WTC11 (cell line): Measurements from ENCODE around the gene APOA1. TPM values are rescaled to one million over a fixed set of nuclear protein-coding genes. Genes with fewer than 3 reads are reported as not detected.
A peak's percentile ranks its signal among the peaks of the same experiment; 100 is the strongest.

Experiments
- ATAC-seq: fragments of 200-7000 bp; cut with Tn5 transposase; 2 replicates; pipeline ENCODE4 v1.10.0; 2021; ENCODE audit warnings: mild to moderate bottlenecking, moderate library complexity
- CTCF ChIA-PET: fragments of 300-600 bp; sonication (Branson Sonifier 250); formaldehyde crosslinking; loops from one replicate; lab custom pipeline; 2021; ENCODE audit warnings: antibody characterized with exemption; lab: Charles Lee
- POLR2A ChIA-PET: fragments of 350-600 bp; sonication (Branson Sonifier 250); formaldehyde crosslinking; loops from one replicate; lab custom pipeline; 2021; ENCODE audit warnings: antibody characterized with exemption; lab: Charles Lee
- DNase-seq: peaks from one replicate; pipeline ENCODE4 v3.0.0; 2021; ENCODE audit warnings: low spot score
- H3K27ac Mint-ChIP-seq: 2 replicates; pipeline ENCODE4 v1.8.0; 2021; ENCODE audit warnings: mixed read lengths
- H3K27me3 Mint-ChIP-seq: 2 replicates; pipeline ENCODE4 v1.8.0; 2021; ENCODE audit warnings: low read depth, mild to moderate bottlenecking, moderate library complexity, mixed read lengths
- H3K36me3 Mint-ChIP-seq: 2 replicates; pipeline ENCODE4 v1.8.0; 2021; ENCODE audit warnings: mixed read lengths
- H3K4me1 Mint-ChIP-seq: 2 replicates; pipeline ENCODE4 v1.8.0; 2022; ENCODE audit warnings: mixed read lengths
- H3K4me3 Mint-ChIP-seq: 2 replicates; pipeline ENCODE4 v1.8.0; 2021; ENCODE audit warnings: mild to moderate bottlenecking, moderate library complexity, mixed read lengths
- H3K9me3 Mint-ChIP-seq: 2 replicates; pipeline ENCODE4 v1.8.0; 2021; ENCODE audit warnings: mixed read lengths
- ATF3 ChIP-seq: sonication (generic); formaldehyde crosslinking; conservative IDR thresholded peaks from 2 replicates; pipeline ENCODE4 v1.8.1; 2022; ENCODE audit warnings: mild to moderate bottlenecking, missing genetic modification reagents
- CDX4 ChIP-seq: fragments of 250-450 bp; sonication (Bioruptor Pico); IDR thresholded peaks from 2 replicates; pipeline ENCODE4 v1.9.0; 2021; ENCODE audit warnings: moderate library complexity, mild to moderate bottlenecking, inconsistent platforms, borderline replicate concordance
- ESRRA ChIP-seq: sonication (generic); formaldehyde crosslinking; IDR thresholded peaks from 2 replicates; pipeline ENCODE4 v1.8.1; 2022; ENCODE audit warnings: mild to moderate bottlenecking, missing genetic modification reagents, borderline replicate concordance
- ETV6 ChIP-seq: sonication (generic); formaldehyde crosslinking; IDR thresholded peaks from 2 replicates; pipeline ENCODE4 v1.8.1; 2022; ENCODE audit warnings: mild to moderate bottlenecking, missing genetic modification reagents
- FOXJ3 ChIP-seq: sonication (generic); formaldehyde crosslinking; IDR thresholded peaks from 2 replicates; pipeline ENCODE4 v1.9.0; 2021; ENCODE audit warnings: missing genetic modification reagents, mild to moderate bottlenecking, borderline replicate concordance
- HMGXB4 ChIP-seq: sonication (generic); formaldehyde crosslinking; IDR thresholded peaks from 2 replicates; pipeline ENCODE4 v1.8.1; 2023; ENCODE audit warnings: mild to moderate bottlenecking, moderate library complexity, missing genetic modification reagents
- MLX ChIP-seq: sonication (generic); formaldehyde crosslinking; IDR thresholded peaks from 2 replicates; pipeline ENCODE4 v1.8.1; 2023; ENCODE audit warnings: mild to moderate bottlenecking, missing genetic modification reagents, moderate library complexity
- NFE2L1 ChIP-seq: sonication (generic); formaldehyde crosslinking; IDR thresholded peaks from 2 replicates; pipeline ENCODE4 v1.8.1; 2023; ENCODE audit warnings: missing genetic modification reagents
- NR1H2 ChIP-seq: sonication (generic); formaldehyde crosslinking; IDR thresholded peaks from 2 replicates; pipeline ENCODE4 v1.9.0; 2021; ENCODE audit warnings: mild to moderate bottlenecking, moderate library complexity, missing genetic modification reagents
- SMAD3 ChIP-seq: sonication (generic); formaldehyde crosslinking; IDR thresholded peaks from 2 replicates; pipeline ENCODE4 v1.8.0; 2022; ENCODE audit warnings: missing genetic modification reagents, mild to moderate bottlenecking, borderline replicate concordance
- SMAD4 ChIP-seq: sonication (generic); formaldehyde crosslinking; IDR thresholded peaks from 2 replicates; pipeline ENCODE4 v1.8.0; 2022; ENCODE audit warnings: mild to moderate bottlenecking, missing genetic modification reagents
- TP53 ChIP-seq: sonication (generic); formaldehyde crosslinking; IDR thresholded peaks from 2 replicates; pipeline ENCODE4 v1.8.1; 2023; ENCODE audit warnings: mild to moderate bottlenecking, missing genetic modification reagents
- ZBTB43 ChIP-seq: sonication (generic); formaldehyde crosslinking; IDR thresholded peaks from 2 replicates; pipeline ENCODE4 v1.8.1; 2023; ENCODE audit warnings: mild to moderate bottlenecking, missing genetic modification reagents
- ZMAT4 ChIP-seq: fragments of 250-450 bp; sonication (Bioruptor Pico); IDR thresholded peaks from 2 replicates; pipeline ENCODE4 v1.9.0; 2021; ENCODE audit warnings: mild to moderate bottlenecking
- ZNF121 ChIP-seq: sonication (generic); formaldehyde crosslinking; IDR thresholded peaks from 2 replicates; pipeline ENCODE4 v1.8.0; 2023; ENCODE audit warnings: missing genetic modification reagents
- ZNF138 ChIP-seq: sonication (generic); formaldehyde crosslinking; conservative IDR thresholded peaks from 2 replicates; pipeline ENCODE4 v1.8.1; 2022; ENCODE audit warnings: mild to moderate bottlenecking, moderate library complexity, missing genetic modification reagents
- ZNF281 ChIP-seq: sonication (generic); formaldehyde crosslinking; IDR thresholded peaks from 2 replicates; pipeline ENCODE4 v1.8.0; 2023; ENCODE audit warnings: mild to moderate bottlenecking, missing genetic modification reagents
- ZNF416 ChIP-seq: fragments of 250-450 bp; sonication (Bioruptor Pico); IDR thresholded peaks from 2 replicates; pipeline ENCODE4 v1.9.0; 2021; ENCODE audit warnings: mild to moderate bottlenecking, inconsistent platforms
- ZSCAN18 ChIP-seq: fragments of 250-450 bp; sonication (Bioruptor Pico); IDR thresholded peaks from 2 replicates; pipeline ENCODE4 v2.1.2; 2022; ENCODE audit warnings: mild to moderate bottlenecking, moderate library complexity
- total RNA-seq: library from RNA; stranded (reverse); gene quantifications from 3 replicates; pipeline ENCODE4 v1.2.3, GENCODE V29; 2021

APOA1 gene
- total RNA-seq, 1 experiment from 2014 or later: 2.1 TPM

GRCh38 chr11:116842117-116842516 lies 4.7 kb upstream of the APOA1 start:
- H3K9me3 Mint-ChIP-seq: no peaks in the 10 kb centered on the region
- H3K4me1 Mint-ChIP-seq: peaks cover 11% of the 10 kb centered on the region
- H3K4me3 Mint-ChIP-seq: no peak overlapping the region
- no peak overlapping the region for H3K27ac Mint-ChIP-seq
- H3K36me3 Mint-ChIP-seq: peaks cover 19% of the 10 kb centered on the region
- peak; percentile 55; the same call in 1 of the 2 replicates for TF ChIP-seq ZNF121
- no peak for TF ChIP-seq FOXJ3 (CRISPR knock-in tag)
- TF ChIP-seq ATF3: no peak
- TF ChIP-seq ESRRA (CRISPR knock-in tag): no peak
- ChIA-PET POLR2A (no interaction called here), CTCF (interaction anchor here (0.9 kb wide), 1 partner anchor 12 kb away, joined by 3 read pairs; the partner anchor contains the start of gene APOC3)
- ATAC-seq (no peak), DNase-seq (no peak)
- H3K27me3 Mint-ChIP-seq: no peaks in the 10 kb centered on the region

- Mint-ChIP-seq H3K27ac (0 out of 2 replicates have a peak overlapping the region, but pooled peaks have one; percentile 36), H3K9me3 (no peaks in the 10 kb centered on the region)
- ATAC-seq: no peak
Observed at GRCh38 chr11:116840746-116841296, 3.4 kb upstream of the APOA1 start.

More at GRCh38 chr11:116840746-116841296, 3.4 kb upstream of the APOA1 start:
- ChIA-PET CTCF (interaction anchor here (0.6 to 1.2 kb wide), 3 partner anchors 28 to 76 kb away, joined by 3 read pairs; partner anchors contain the start of gene APOA5), POLR2A (no interaction called here)
- DNase-seq: no peak
- no peak for TF ChIP-seq ZNF281 (CRISPR knock-in tag)
- no peak for TF ChIP-seq TP53
- TF ChIP-seq ETV6: no peak
- TF ChIP-seq ZNF138 (CRISPR knock-in tag): no peak
- no peak for TF ChIP-seq MLX (CRISPR knock-in tag)
- TF ChIP-seq ZSCAN18 (CRISPR knock-in tag): no peak
- TF ChIP-seq NFE2L1 (CRISPR knock-in tag): no peak
- no peak for TF ChIP-seq SMAD4
- TF ChIP-seq ESRRA (CRISPR knock-in tag): no peak
- TF ChIP-seq ZBTB43: no peak
- TF ChIP-seq CDX4: no peak
- no peak for TF ChIP-seq ZMAT4 (CRISPR knock-in tag)
- no peak for TF ChIP-seq NR1H2
- no peak for TF ChIP-seq ATF3
- TF ChIP-seq SMAD3 (CRISPR knock-in tag): no peak
- TF ChIP-seq HMGXB4: no peak
- no peak for TF ChIP-seq ZNF416 (CRISPR knock-in tag)
- H3K27me3 Mint-ChIP-seq: no peaks in the 10 kb centered on the region
- peaks cover 6% of the 10 kb centered on the region for H3K36me3 Mint-ChIP-seq
- no peak overlapping the region for H3K4me3 Mint-ChIP-seq
- H3K4me1 Mint-ChIP-seq: peaks cover 11% of the 10 kb centered on the region
